Pancreas (tissue), 10 donors: ENCODE data around the gene ZDHHC24. TPM values are rescaled to one million over a fixed set of nuclear protein-coding genes. Genes with fewer than 3 reads are reported as not detected.
"Not testable (repeated sequence)": the region's sequence is repeated elsewhere in the genome, so short reads cannot be mapped to it uniquely, and the experiment has no call there.

ENCODE experiments used
- ATAC-seq, 4 donors: fragments of 200-7000 bp; cut with Tn5 transposase; one replicate each; pipeline versions ENCODE4 v1.8.0 to v1.9.1; 2020; ENCODE audit warnings: mild to moderate bottlenecking in 4 of 4, moderate library complexity in 4 of 4
- DNase-seq, 6 donors: peaks; one replicate each; pipeline ENCODE4 v3.0.0-alpha.2; 2020
- FAIRE-seq: peaks from 2 replicates; lab custom pipeline; 2012; peaks lifted over from hg19 to GRCh38; lab: Jason Lieb, UNC
- H3K27ac ChIP-seq, 4 donors: fragments of 200-600 bp; sonication (generic); 1 replicate in 3 of 4; 2 replicates in 1 of 4; pipeline versions ENCODE4 v1.5.0 to v1.8.0; 2020
- H3K27me3 ChIP-seq, 4 donors: fragments of 200-600 bp; one replicate each; pipeline ENCODE4 v1.8.0; 2021
- H3K36me3 ChIP-seq, 3 donors: fragments of 200-600 bp; sonication (generic) in 1 of 3; one replicate each; pipeline versions ENCODE4 v1.5.0 to v1.8.0; 2020 to 2021
- H3K4me1 ChIP-seq, 3 donors: fragments of 200-600 bp; one replicate each; pipeline ENCODE4 v1.8.0; 2021
- H3K4me3 ChIP-seq, 4 donors: fragments of 200-600 bp; sonication (generic) in 2 of 4; one replicate each; pipeline versions ENCODE4 v1.5.0 to v1.8.0; 2020 to 2021
- H3K9me3 ChIP-seq, 4 donors: fragments of 200-600 bp; one replicate each; pipeline ENCODE4 v1.8.0; 2021
- CTCF ChIP-seq, 4 donors: fragments of 200-600 bp; sonication (generic) in 3 of 4; IDR thresholded peaks; one replicate each; pipeline versions ENCODE4 v1.5.0 to v1.8.0; 2021; ENCODE audit warnings: antibody characterized with exemption in 4 of 4
- WGBS, 2 donors: extraction: QIAGEN DNeasy Blood & Tissue Kit; methylation state at CpG; one replicate each; pipeline ENCODE4 v1.1.7; 2013; 5-methylcytosine and 5-hydroxymethylcytosine counted together
- intact Hi-C, 3 donors: fragments of 100-400 bp; cut with DNase I; formaldehyde crosslinking; loops; one replicate each; pipeline versions ENCODE4 v1.11.1 to v1.14.2; 2022
- polyA plus RNA-seq, 2 donors: library from polyadenylated mRNA; stranded (reverse); fragments of 200-250 nt; gene quantifications; one replicate each; pipeline ENCODE4 v1.2.3, GENCODE V29; 2013
- total RNA-seq, 6 donors: library from RNA; stranded (reverse); fragmentation: NEBNext Ultra II Directional in 4 of 6; extraction: Animal tissue kit (Norgen Biotek cat#: 25700) in 4 of 6; gene quantifications; one replicate each; pipeline versions ENCODE4 v1.2.1 to v1.2.4, GENCODE V29; 2021 to 2023
- donor health status: healthy with polysubstance abuse.
- donor health status: DM: no; HTN: no; CAD: no; lungs with moderate emphysema.
- donor health status: DM: no; HTN: no; CAD: no.
- donor health status: control.
- donor health status: control.
- donor health status: Bipolar disorder and iron deficiency.
- donor health status: DM: yes; HTN: yes; CAD: no.
- donor health status: DM: no; HTN: no; CAD: no.
- donor health status: DM: no; HTN: no; CAD: no.
- donor health status: DM: yes; HTN: yes; CAD: no.

Gene ZDHHC24
- total and polyA plus RNA-seq, 8 donors: 7.0 to 11.4 (median 7.9) TPM

GRCh38 chr11:66592457-66593302 lies 46.8 kb upstream of the ZDHHC24 start, which contains the start of the genes CCDC87 and CCS:
CCDC87 (minus strand) TSS chr11:66593063; CDS start chr11:66593015, 48 bp downstream.
CCS (plus strand) TSS chr11:66593185; CDS start chr11:66593262, 77 bp downstream.
- Histone ChIP-seq H3K4me1 (peaks cover 0 to 11% (median 4%) of the 10 kb centered on the region in 3 donors), H3K4me3 (peak within 1 kb of the TSS; percentile 35 to 65 (median 51)), H3K36me3 (no peaks in the 10 kb centered on the region), H3K27me3 (no peaks in the 10 kb centered on the region), H3K27ac (peak within 1 kb of the TSS; percentile 55 to 78 (median 68)), H3K9me3 (no peaks in the 10 kb centered on the region)
- intact Hi-C loops: no loop called here
- WGBS, 2 donors: 15 to 16% methylated on average over 68 of the region's 68 CpGs
- ATAC-seq (peak; percentile 96 to 99 (median 98)), FAIRE-seq (no peak), DNase-seq (peak; percentile 97 to 100 (median 98))
- TF ChIP-seq CTCF (IDR thresholded peaks at IDR 0.05): peak; percentile 20 to 57 (median 46)

- intact Hi-C loops: no loop called here
- no peak overlapping the region for H3K4me3 ChIP-seq
- no peak for TF ChIP-seq CTCF (IDR thresholded peaks at IDR 0.05)
- ATAC-seq (no peak), DNase-seq (no peak), FAIRE-seq (no peak)
- peaks cover 0 to 11% (median 4%) of the 10 kb centered on the region in 3 donors for H3K4me1 ChIP-seq
- 41 to 51% methylated on average over 2 of the region's 2 CpGs for WGBS, 2 donors
- no peaks in the 10 kb centered on the region for H3K27me3 ChIP-seq
- H3K9me3 ChIP-seq: no peaks in the 10 kb centered on the region
- H3K27ac ChIP-seq: no peak overlapping the region
- H3K36me3 ChIP-seq: no peaks in the 10 kb centered on the region
Measured at GRCh38 chr11:66591175-66591574, 45.3 kb upstream of the ZDHHC24 start.

- no peak for TF ChIP-seq CTCF (IDR thresholded peaks at IDR 0.05)
- H3K9me3 ChIP-seq: no peaks in the 10 kb centered on the region
- WGBS, 2 donors: 93 to 97% methylated on average over 4 to 7 of the region's 7 CpGs
- FAIRE-seq (no peak), ATAC-seq (no peak), DNase-seq (no peak)
- H3K4me3 ChIP-seq: no peak overlapping the region
- no peak overlapping the region for H3K27ac ChIP-seq
- no peaks in the 10 kb centered on the region for H3K27me3 ChIP-seq
- intact Hi-C loops: no loop called here
- no peaks in the 10 kb centered on the region for H3K36me3 ChIP-seq
- peaks cover 0 to 8% (median 4%) of the 10 kb centered on the region in 3 donors for H3K4me1 ChIP-seq
Measured at GRCh38 chr11:66589996-66590675, 44.3 kb upstream of the ZDHHC24 start.

GRCh38 chr11:66589315-66589714 lies 43.5 kb upstream of the ZDHHC24 start:
- not testable (repeated sequence) for H3K9me3 ChIP-seq

GRCh38 chr11:66586136-66586535 lies 40.3 kb upstream of the ZDHHC24 start:
- 41 to 48% methylated on average over 2 of the region's 2 CpGs for WGBS, 2 donors
- intact Hi-C loops: no loop called here
- FAIRE-seq: no peak

More at GRCh38 chr11:66589315-66589714, 43.5 kb upstream of the ZDHHC24 start:
- WGBS, 2 donors: 63 to 71% methylated on average over 2 of the region's 2 CpGs
- H3K27ac ChIP-seq, FAIRE-seq, H3K27me3 ChIP-seq, DNase-seq, H3K4me3 ChIP-seq, H3K4me1 ChIP-seq, ATAC-seq, intact Hi-C loops, H3K36me3 ChIP-seq: not testable (repeated sequence)

GRCh38 chr11:66585447-66585846 lies 39.6 kb upstream of the ZDHHC24 start:
- H3K4me3 ChIP-seq, ATAC-seq, H3K36me3 ChIP-seq, DNase-seq, FAIRE-seq, H3K27ac ChIP-seq, H3K27me3 ChIP-seq, H3K4me1 ChIP-seq, intact Hi-C loops, H3K9me3 ChIP-seq: not testable (repeated sequence)
- WGBS, 2 donors: 79 to 86% methylated on average over 1 of the region's 1 CpG

More at GRCh38 chr11:66586136-66586535, 40.3 kb upstream of the ZDHHC24 start:
- no peak for ATAC-seq
- no peak for TF ChIP-seq CTCF (IDR thresholded peaks at IDR 0.05)
- H3K36me3 ChIP-seq: no peaks in the 10 kb centered on the region
- H3K27ac ChIP-seq: no peak overlapping the region
- no peaks in the 10 kb centered on the region for H3K27me3 ChIP-seq
- H3K4me1 ChIP-seq: no peaks in the 10 kb centered on the region
- no peak for DNase-seq
- H3K4me3 ChIP-seq: no peak overlapping the region
- no peaks in the 10 kb centered on the region for H3K9me3 ChIP-seq

GRCh38 chr11:66582565-66583147 lies 36.8 kb upstream of the ZDHHC24 start:
- H3K4me3 ChIP-seq, ATAC-seq, intact Hi-C loops, FAIRE-seq, H3K4me1 ChIP-seq, DNase-seq, H3K36me3 ChIP-seq, H3K9me3 ChIP-seq, H3K27me3 ChIP-seq, H3K27ac ChIP-seq: not testable (repeated sequence)
- 76 to 90% methylated on average over 3 of the region's 3 CpGs for WGBS, 2 donors
